OCI-LY1 (cell line): ENCODE measurements around the gene DAPK2.

ENCODE experiments used
- H2AFZ ChIP-seq: fragments of 200-600 bp; sonication (generic), shearing (Covaris generic); 2 replicates; pipeline ENCODE4 v1.6.0; 2014; ENCODE audit warnings: antibody characterized with exemption, mild to moderate bottlenecking, low read length
- H3F3A ChIP-seq: fragments of 200-600 bp; sonication (generic), shearing (Covaris generic); 2 replicates; pipeline ENCODE4 v1.6.0; 2014; ENCODE audit warnings: mild to moderate bottlenecking, antibody characterized with exemption, low read length, moderate library complexity; ENCODE audit not compliant: insufficient read depth
- H3K27ac ChIP-seq: fragments of 200-600 bp; sonication (generic); 2 replicates; pipeline ENCODE4 v1.5.1; 2014; ENCODE audit warnings: low read length, mixed run types, mild to moderate bottlenecking, low read depth; ENCODE audit not compliant: poor library complexity, severe bottlenecking
- H3K27me3 ChIP-seq: fragments of 200-600 bp; sonication (generic); 2 replicates; pipeline ENCODE4 v1.6.0; 2014; ENCODE audit warnings: antibody characterized with exemption, mild to moderate bottlenecking, low read length, moderate library complexity; ENCODE audit not compliant: insufficient read depth
- H3K36me3 ChIP-seq: fragments of 200-600 bp; sonication (generic); 2 replicates; pipeline ENCODE4 v1.6.1; 2014; ENCODE audit warnings: mild to moderate bottlenecking, antibody characterized with exemption, low read length, moderate library complexity, mixed read lengths; ENCODE audit not compliant: insufficient read depth
- H3K4me1 ChIP-seq: fragments of 200-600 bp; sonication (generic); 2 replicates; pipeline ENCODE4 v1.5.1; 2014; ENCODE audit warnings: mild to moderate bottlenecking, low read length, moderate library complexity; ENCODE audit not compliant: insufficient read depth, severe bottlenecking
- H3K4me2 ChIP-seq: fragments of 200-600 bp; sonication (generic), shearing (Covaris generic); 2 replicates; pipeline ENCODE4 v1.6.1; 2014; ENCODE audit warnings: low read length
- H3K4me3 ChIP-seq: fragments of 200-600 bp; sonication (generic); 2 replicates; pipeline ENCODE4 v1.5.1; 2014; ENCODE audit warnings: low read length, low read depth, mild to moderate bottlenecking, mixed read lengths; ENCODE audit not compliant: poor library complexity, severe bottlenecking
- H3K79me2 ChIP-seq: fragments of 200-600 bp; shearing (Covaris generic); 2 replicates; pipeline ENCODE4 v1.6.1; 2016; ENCODE audit warnings: mixed run types, low read length, mixed read lengths; ENCODE audit not compliant: insufficient read depth
- H3K9ac ChIP-seq: fragments of 200-600 bp; sonication (generic), shearing (Covaris generic); 2 replicates; pipeline ENCODE4 v1.6.1; 2014; ENCODE audit warnings: mild to moderate bottlenecking, low read length, mixed read lengths
- H3K9me2 ChIP-seq: fragments of 200-600 bp; sonication (generic), shearing (Covaris generic); 2 replicates; pipeline ENCODE4 v1.6.1; 2014; ENCODE audit warnings: low read depth, mild to moderate bottlenecking, low read length, mixed read lengths
- H3K9me3 ChIP-seq: fragments of 200-600 bp; shearing (Covaris generic); 2 replicates; pipeline ENCODE4 v1.6.1; 2014; ENCODE audit warnings: low read length, mixed read lengths
- H4K20me1 ChIP-seq: fragments of 200-600 bp; sonication (generic), shearing (Covaris generic); 2 replicates; pipeline ENCODE4 v1.6.0; 2016; ENCODE audit warnings: mild to moderate bottlenecking, low read length; ENCODE audit not compliant: insufficient read depth
- EZH2 ChIP-seq: fragments of 200-600 bp; sonication (generic), shearing (Covaris generic); IDR thresholded peaks from 2 replicates; pipeline ENCODE4 v1.8.0; 2017; ENCODE audit warnings: borderline replicate concordance, mixed run types, mild to moderate bottlenecking, antibody characterized with exemption, low read length, moderate library complexity, mixed read lengths
- TF ChIP-seq, protein P1 (sequence below): fragments of 200-600 bp; sonication (generic), shearing (Covaris generic); IDR thresholded peaks from 2 replicates; pipeline ENCODE4 v1.5.1; 2017; ENCODE audit warnings: mild to moderate bottlenecking, antibody characterized with exemption, low read length, moderate library complexity, mixed read lengths

Gene DAPK2

DNA sequence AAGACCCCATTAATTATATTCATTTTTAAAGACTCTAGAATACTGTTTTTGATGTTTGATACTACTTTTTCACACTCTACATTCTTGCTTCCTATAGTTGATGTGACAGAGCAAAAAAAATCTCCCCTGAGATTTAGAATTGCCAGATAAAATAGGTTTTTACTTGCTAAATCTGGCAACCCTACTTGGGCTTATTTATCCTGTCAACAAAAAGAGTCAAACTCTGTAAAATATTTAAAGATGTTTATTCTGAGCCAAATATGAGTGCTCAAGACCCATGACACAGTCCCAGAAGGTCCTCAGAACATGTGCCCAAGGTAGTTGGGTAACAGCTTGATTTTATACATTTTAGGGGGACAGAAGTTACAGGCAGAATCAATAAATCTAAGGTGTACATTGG lies 72.3 kb downstream of the DAPK2 start:
- H3K27ac ChIP-seq: no peak overlapping the region
- H3K79me2 ChIP-seq: no peaks in the 10 kb centered on the region
- no peaks in the 10 kb centered on the region for H3K4me1 ChIP-seq
- H2AFZ ChIP-seq: no peak overlapping the region
- H3K9me2 ChIP-seq: no peaks in the 10 kb centered on the region
- H3K9me3 ChIP-seq: no peaks in the 10 kb centered on the region
- no peaks in the 10 kb centered on the region for H3K27me3 ChIP-seq
- no peaks in the 10 kb centered on the region for H4K20me1 ChIP-seq
- H3F3A ChIP-seq: no peaks in the 10 kb centered on the region
- no peak overlapping the region for H3K4me3 ChIP-seq
- TF ChIP-seq EZH2: no peak
- TF ChIP-seq, protein P1, sequence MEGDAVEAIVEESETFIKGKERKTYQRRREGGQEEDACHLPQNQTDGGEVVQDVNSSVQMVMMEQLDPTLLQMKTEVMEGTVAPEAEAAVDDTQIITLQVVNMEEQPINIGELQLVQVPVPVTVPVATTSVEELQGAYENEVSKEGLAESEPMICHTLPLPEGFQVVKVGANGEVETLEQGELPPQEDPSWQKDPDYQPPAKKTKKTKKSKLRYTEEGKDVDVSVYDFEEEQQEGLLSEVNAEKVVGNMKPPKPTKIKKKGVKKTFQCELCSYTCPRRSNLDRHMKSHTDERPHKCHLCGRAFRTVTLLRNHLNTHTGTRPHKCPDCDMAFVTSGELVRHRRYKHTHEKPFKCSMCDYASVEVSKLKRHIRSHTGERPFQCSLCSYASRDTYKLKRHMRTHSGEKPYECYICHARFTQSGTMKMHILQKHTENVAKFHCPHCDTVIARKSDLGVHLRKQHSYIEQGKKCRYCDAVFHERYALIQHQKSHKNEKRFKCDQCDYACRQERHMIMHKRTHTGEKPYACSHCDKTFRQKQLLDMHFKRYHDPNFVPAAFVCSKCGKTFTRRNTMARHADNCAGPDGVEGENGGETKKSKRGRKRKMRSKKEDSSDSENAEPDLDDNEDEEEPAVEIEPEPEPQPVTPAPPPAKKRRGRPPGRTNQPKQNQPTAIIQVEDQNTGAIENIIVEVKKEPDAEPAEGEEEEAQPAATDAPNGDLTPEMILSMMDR: no peak
- no peak overlapping the region for H3K4me2 ChIP-seq
- no peak overlapping the region for H3K9ac ChIP-seq
- no peaks in the 10 kb centered on the region for H3K36me3 ChIP-seq

- Histone ChIP-seq H3F3A (no peaks in the 10 kb centered on the region), H3K9ac (no peak overlapping the region), H3K9me3 (no peaks in the 10 kb centered on the region), H2AFZ (no peak overlapping the region), H3K36me3 (no peaks in the 10 kb centered on the region), H3K4me2 (no peak overlapping the region), H3K4me1 (peaks cover 5% of the 10 kb centered on the region), H4K20me1 (no peaks in the 10 kb centered on the region), H3K79me2 (no peaks in the 10 kb centered on the region), H3K9me2 (no peaks in the 10 kb centered on the region), H3K27ac (no peak overlapping the region), H3K27me3 (no peaks in the 10 kb centered on the region), H3K4me3 (no peak overlapping the region)
- TF ChIP-seq, protein P1: no peak
Measured at GRCh38 chr15:63973212-63974009, 72.9 kb downstream of the DAPK2 start.

GRCh38 chr15:63972801-63973200 lies 73.5 kb downstream of the DAPK2 start:
- no peak overlapping the region for H3K4me2 ChIP-seq
- no peak overlapping the region for H3K27ac ChIP-seq
- no peak overlapping the region for H3K4me3 ChIP-seq

More at GRCh38 chr15:63972801-63973200, 73.5 kb downstream of the DAPK2 start:
- H3F3A ChIP-seq: no peaks in the 10 kb centered on the region
- TF ChIP-seq EZH2: no peak
- TF ChIP-seq, protein P1: no peak
- H3K4me1 ChIP-seq: peaks cover 6% of the 10 kb centered on the region
- no peaks in the 10 kb centered on the region for H3K79me2 ChIP-seq
- no peaks in the 10 kb centered on the region for H3K36me3 ChIP-seq
- H3K9ac ChIP-seq: no peak overlapping the region
- no peaks in the 10 kb centered on the region for H3K27me3 ChIP-seq
- no peaks in the 10 kb centered on the region for H4K20me1 ChIP-seq
- no peaks in the 10 kb centered on the region for H3K9me3 ChIP-seq
- no peak overlapping the region for H2AFZ ChIP-seq
- no peaks in the 10 kb centered on the region for H3K9me2 ChIP-seq
